Keratinocyte (primary cell): ENCODE results near the gene MAZ. TPM values are rescaled to one million over a fixed set of nuclear protein-coding genes. Genes with fewer than 3 reads are reported as not detected.

Source experiments
- DNase-seq: peaks from one replicate; pipeline ENCODE4 v3.0.0-alpha.2; 2011; ENCODE audit warnings: low read depth, missing footprints, low spot score
- FAIRE-seq: peaks from 2 replicates; lab custom pipeline; 2011; peaks lifted over from hg19 to GRCh38; lab: Jason Lieb, UNC
- H2AFZ ChIP-seq: 2 replicates; pipeline ENCODE4 v1.6.0; 2012; ENCODE audit warnings: low read length, control low read depth, inconsistent platforms; ENCODE audit not compliant: control insufficient read depth
- H3K27ac ChIP-seq: 2 replicates; pipeline ENCODE4 v1.5.1; 2011; ENCODE audit warnings: low read length; ENCODE audit not compliant: control insufficient read depth, insufficient read depth
- H3K27me3 ChIP-seq: 3 replicates; pipeline ENCODE4 v1.6.0; 2011; ENCODE audit warnings: low read length; ENCODE audit not compliant: control insufficient read depth, insufficient read depth; ENCODE audit errors: extremely low read depth
- H3K36me3 ChIP-seq, 2 experiments: 2 replicates in 1 of 2; 3 replicates in 1 of 2; pipeline ENCODE4 v1.5.1; 2011; ENCODE audit warnings: low read length in 2 of 2, mild to moderate bottlenecking in 1 of 2; ENCODE audit not compliant: control insufficient read depth in 2 of 2, insufficient read depth in 2 of 2; ENCODE audit errors: extremely low read depth in 1 of 2
- H3K4me1 ChIP-seq: 3 replicates; pipeline ENCODE4 v1.5.1; 2011; ENCODE audit warnings: low read length; ENCODE audit not compliant: control insufficient read depth, insufficient read depth; ENCODE audit errors: extremely low read depth
- H3K4me2 ChIP-seq: 3 replicates; pipeline ENCODE4 v1.6.0; 2011; ENCODE audit warnings: low read depth, low read length; ENCODE audit not compliant: control insufficient read depth, insufficient read depth; ENCODE audit errors: extremely low read depth
- H3K4me3 ChIP-seq, 3 experiments: fragments of 200-600 bp in 1 of 3; sonication (generic) in 1 of 3; 2 replicates in 2 of 3; 3 replicates in 1 of 3; pipeline ENCODE4 v1.5.1; 2011 to 2016; ENCODE audit warnings: low read length in 3 of 3, mild to moderate bottlenecking in 3 of 3, control low read depth in 2 of 3, inconsistent platforms in 1 of 3, low read depth in 1 of 3, mixed read lengths in 1 of 3, mixed run types in 1 of 3, moderate library complexity in 1 of 3; ENCODE audit not compliant: control insufficient read depth in 2 of 3, insufficient read depth in 2 of 3; ENCODE audit errors: extremely low read depth in 1 of 3
- H3K79me2 ChIP-seq: 2 replicates; pipeline ENCODE4 v1.6.0; 2012; ENCODE audit warnings: low read length; ENCODE audit not compliant: control insufficient read depth, insufficient read depth
- H3K9ac ChIP-seq: 3 replicates; pipeline ENCODE4 v1.6.0; 2011; ENCODE audit warnings: low read length; ENCODE audit not compliant: control insufficient read depth, insufficient read depth; ENCODE audit errors: extremely low read depth
- H3K9me1 ChIP-seq: 3 replicates; pipeline ENCODE4 v1.6.0; 2011; ENCODE audit warnings: low read length; ENCODE audit not compliant: control insufficient read depth, insufficient read depth; ENCODE audit errors: extremely low read depth
- H3K9me3 ChIP-seq: 2 replicates; pipeline ENCODE4 v1.5.1; 2012; ENCODE audit warnings: low read depth, low read length; ENCODE audit not compliant: control insufficient read depth
- H4K20me1 ChIP-seq: 3 replicates; pipeline ENCODE4 v1.6.0; 2011; ENCODE audit warnings: low read length; ENCODE audit not compliant: control insufficient read depth, insufficient read depth; ENCODE audit errors: extremely low read depth
- EZH2 ChIP-seq: IDR thresholded peaks from one replicate; pipeline ENCODE4 v1.6.1; 2012; ENCODE audit warnings: inconsistent platforms, mild to moderate bottlenecking, low read length, moderate library complexity
- dilution Hi-C: fragments of 300-500 bp; cut with MboI; formaldehyde crosslinking; loops from one replicate; pipeline ENCODE4 v1.7.0; 2020; ENCODE audit warnings: low sequenced_read_pairs; ENCODE audit not compliant: extremely low pct_ligation_motif_present
- polyA plus RNA-seq, 5 experiments: library from polyadenylated mRNA; depleted of rRNA in 3 of 5; stranded (reverse) in 3 of 5; stranded (forward) in 1 of 5; unstranded in 1 of 5; fragments of >200 nt; gene quantifications; 1 replicate in 1 of 5; 2 replicates in 3 of 5; 3 replicates in 1 of 5; pipeline versions ENCODE4 v1.2.1 to v1.2.3, GENCODE V29; 2011 to 2012; ENCODE audit warnings: missing spikeins in 2 of 5, low read depth in 1 of 5, low replicate concordance in 1 of 5
- TF ChIP-seq, protein P1 (sequence below), 3 experiments: IDR thresholded peaks in 1 of 3; conservative IDR thresholded peaks in 1 of 3; optimal IDR thresholded peaks in 1 of 3; 2 replicates in 2 of 3; 3 replicates in 1 of 3; pipeline versions ENCODE3 to v1.5.1; 2011; ENCODE audit warnings: low read length in 3 of 3, mild to moderate bottlenecking in 3 of 3, moderate library complexity in 2 of 3, control low read depth in 1 of 3, inconsistent platforms in 1 of 3; ENCODE audit not compliant: insufficient read depth in 2 of 3; ENCODE audit errors: extremely low read depth in 1 of 3

The MAZ gene
- polyA plus RNA-seq, 1 donor (not counting 4 experiments of a cell fraction or from before 2014, with no cell fraction given): 48.5 TPM

- FAIRE-seq (no peak), DNase-seq (no peak)
- dilution Hi-C loops: no loop called here
- H3K36me3 ChIP-seq: peaks cover 2 to 9% of the 10 kb centered on the region in 2 experiments
- no peak overlapping the region for H2AFZ ChIP-seq
- TF ChIP-seq EZH2: no peak
- TF ChIP-seq, protein P1, sequence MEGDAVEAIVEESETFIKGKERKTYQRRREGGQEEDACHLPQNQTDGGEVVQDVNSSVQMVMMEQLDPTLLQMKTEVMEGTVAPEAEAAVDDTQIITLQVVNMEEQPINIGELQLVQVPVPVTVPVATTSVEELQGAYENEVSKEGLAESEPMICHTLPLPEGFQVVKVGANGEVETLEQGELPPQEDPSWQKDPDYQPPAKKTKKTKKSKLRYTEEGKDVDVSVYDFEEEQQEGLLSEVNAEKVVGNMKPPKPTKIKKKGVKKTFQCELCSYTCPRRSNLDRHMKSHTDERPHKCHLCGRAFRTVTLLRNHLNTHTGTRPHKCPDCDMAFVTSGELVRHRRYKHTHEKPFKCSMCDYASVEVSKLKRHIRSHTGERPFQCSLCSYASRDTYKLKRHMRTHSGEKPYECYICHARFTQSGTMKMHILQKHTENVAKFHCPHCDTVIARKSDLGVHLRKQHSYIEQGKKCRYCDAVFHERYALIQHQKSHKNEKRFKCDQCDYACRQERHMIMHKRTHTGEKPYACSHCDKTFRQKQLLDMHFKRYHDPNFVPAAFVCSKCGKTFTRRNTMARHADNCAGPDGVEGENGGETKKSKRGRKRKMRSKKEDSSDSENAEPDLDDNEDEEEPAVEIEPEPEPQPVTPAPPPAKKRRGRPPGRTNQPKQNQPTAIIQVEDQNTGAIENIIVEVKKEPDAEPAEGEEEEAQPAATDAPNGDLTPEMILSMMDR (optimal IDR thresholded peaks at IDR 0.05 in 1 of 3, IDR thresholded peaks at IDR 0.05 in 1 of 3, conservative IDR thresholded peaks at IDR 0.05 in 1 of 3; ENCODE audit: extremely low read depth in 1 of 3, insufficient read depth in 2 of 3, low read length in 3 of 3): no peak
- peaks cover 2% of the 10 kb centered on the region for H3K9me1 ChIP-seq
- H3K27ac ChIP-seq: no peak overlapping the region
- no peak overlapping the region for H3K9ac ChIP-seq
- no peak overlapping the region for H3K4me2 ChIP-seq
- no peak overlapping the region for H3K4me3 ChIP-seq
- no peaks in the 10 kb centered on the region for H3K79me2 ChIP-seq
- no peaks in the 10 kb centered on the region for H3K4me1 ChIP-seq
- no peaks in the 10 kb centered on the region for H3K9me3 ChIP-seq
- no peaks in the 10 kb centered on the region for H4K20me1 ChIP-seq
- no peaks in the 10 kb centered on the region for H3K27me3 ChIP-seq
Observed at GRCh38 chr16:29854520-29855100, 48.3 kb downstream of the MAZ start.

DNA sequence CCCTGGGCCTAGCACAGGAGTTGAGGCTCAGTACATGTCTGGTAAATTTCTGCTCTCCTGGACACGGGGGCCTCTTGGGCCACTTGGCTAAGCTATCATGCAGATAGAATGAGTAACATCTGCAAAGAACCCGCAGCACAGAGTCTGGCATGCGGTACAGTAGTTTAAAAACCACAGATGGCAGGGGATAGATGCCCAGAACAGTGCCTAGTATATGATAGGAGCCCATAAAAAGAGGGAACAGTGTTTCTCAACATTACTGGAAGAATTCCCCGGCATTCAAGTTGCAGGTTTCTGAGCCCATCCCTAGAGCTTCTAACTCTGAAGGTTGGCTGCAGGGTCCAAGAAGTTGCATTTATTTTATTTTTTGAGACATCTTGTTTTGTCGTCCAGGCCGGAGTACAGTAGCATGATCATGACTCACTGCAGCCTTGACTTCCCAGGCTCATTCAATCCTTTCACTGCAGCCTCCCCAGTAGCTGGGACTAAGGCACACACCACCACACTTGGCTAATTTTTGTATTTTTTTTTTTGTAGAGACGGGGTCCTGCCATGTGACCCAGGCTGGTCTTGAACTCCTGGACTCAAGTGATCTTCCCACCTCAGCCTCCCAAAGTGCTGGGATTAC lies 50.9 kb downstream of the MAZ start:
- Histone ChIP-seq H3K9me3 (no peaks in the 10 kb centered on the region), H3K79me2 (peaks cover 4% of the 10 kb centered on the region), H3K9ac (no peak overlapping the region), H3K36me3 (peaks cover 9 to 13% of the 10 kb centered on the region in 2 experiments), H4K20me1 (no peaks in the 10 kb centered on the region), H3K27ac (no peak overlapping the region), H3K9me1 (peaks cover 2% of the 10 kb centered on the region), H3K4me3 (no peak overlapping the region), H3K4me2 (no peak overlapping the region), H2AFZ (no peak overlapping the region), H3K27me3 (no peaks in the 10 kb centered on the region), H3K4me1 (peaks cover 4% of the 10 kb centered on the region)
- dilution Hi-C loops: no loop called here
- DNase-seq: no peak
- no peak for FAIRE-seq
- TF ChIP-seq EZH2: no peak
- TF ChIP-seq, protein P1 (optimal IDR thresholded peaks at IDR 0.05 in 1 of 3, IDR thresholded peaks at IDR 0.05 in 1 of 3, conservative IDR thresholded peaks at IDR 0.05 in 1 of 3; ENCODE audit: extremely low read depth in 1 of 3, insufficient read depth in 2 of 3, low read length in 3 of 3): no peak
